ENCODE measurements around the gene NCAPG. TPM values are rescaled to one million over a fixed set of nuclear protein-coding genes. Genes with fewer than 3 reads are reported as not detected.
A peak's percentile ranks its signal among the peaks of the same experiment; 100 is the strongest.

The NCAPG gene
- total and polyA plus RNA-seq, 8 donors: 0.09 to 1.3 (median 0.30) TPM; not detected in 1

DNA sequence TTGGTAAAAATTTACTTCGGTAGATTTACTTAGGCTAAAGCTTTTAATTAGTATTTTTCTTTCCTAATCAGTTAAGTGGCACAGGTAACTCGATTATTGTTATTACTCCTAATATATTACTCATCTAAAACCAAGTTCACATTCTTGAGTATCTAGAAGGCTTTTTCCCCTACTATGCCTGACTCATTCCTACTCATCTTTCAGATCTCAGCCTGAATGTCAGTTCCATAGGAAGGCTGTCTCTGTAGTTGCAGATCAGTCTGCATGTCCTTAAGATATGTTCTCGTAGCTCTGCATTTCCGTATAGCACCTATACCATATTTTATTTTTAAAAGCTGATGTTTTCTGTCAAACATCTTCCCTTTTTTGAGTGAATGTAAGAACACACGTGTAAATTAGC lies 23.5 kb upstream of the NCAPG start:
- ATAC-seq (no peak), FAIRE-seq (no peak), DNase-seq (no peak)
- TF ChIP-seq, protein P1, sequence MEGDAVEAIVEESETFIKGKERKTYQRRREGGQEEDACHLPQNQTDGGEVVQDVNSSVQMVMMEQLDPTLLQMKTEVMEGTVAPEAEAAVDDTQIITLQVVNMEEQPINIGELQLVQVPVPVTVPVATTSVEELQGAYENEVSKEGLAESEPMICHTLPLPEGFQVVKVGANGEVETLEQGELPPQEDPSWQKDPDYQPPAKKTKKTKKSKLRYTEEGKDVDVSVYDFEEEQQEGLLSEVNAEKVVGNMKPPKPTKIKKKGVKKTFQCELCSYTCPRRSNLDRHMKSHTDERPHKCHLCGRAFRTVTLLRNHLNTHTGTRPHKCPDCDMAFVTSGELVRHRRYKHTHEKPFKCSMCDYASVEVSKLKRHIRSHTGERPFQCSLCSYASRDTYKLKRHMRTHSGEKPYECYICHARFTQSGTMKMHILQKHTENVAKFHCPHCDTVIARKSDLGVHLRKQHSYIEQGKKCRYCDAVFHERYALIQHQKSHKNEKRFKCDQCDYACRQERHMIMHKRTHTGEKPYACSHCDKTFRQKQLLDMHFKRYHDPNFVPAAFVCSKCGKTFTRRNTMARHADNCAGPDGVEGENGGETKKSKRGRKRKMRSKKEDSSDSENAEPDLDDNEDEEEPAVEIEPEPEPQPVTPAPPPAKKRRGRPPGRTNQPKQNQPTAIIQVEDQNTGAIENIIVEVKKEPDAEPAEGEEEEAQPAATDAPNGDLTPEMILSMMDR (IDR thresholded peaks at IDR 0.05): no peak
- Histone ChIP-seq H3K36me3 (no peaks in the 10 kb centered on the region), H3K27me3 (peaks cover 0 to 6% (median 0%) of the 10 kb centered on the region in 4 donors), H3K9me3 (no peaks in the 10 kb centered on the region), H3K4me1 (no peaks in the 10 kb centered on the region), H3K27ac (no peak overlapping the region), H3K4me3 (no peak overlapping the region)
- intact Hi-C loops (cut with DNase I): no loop called here
- 75 to 89% methylated on average over 5 of the region's 5 CpGs for WGBS, 2 donors

- Histone ChIP-seq H3K4me3 (no peak overlapping the region), H3K36me3 (no peaks in the 10 kb centered on the region), H3K9me3 (no peaks in the 10 kb centered on the region), H3K27me3 (no peaks in the 10 kb centered on the region), H3K27ac (no peak overlapping the region), H3K4me1 (no peaks in the 10 kb centered on the region)
- ATAC-seq (no peak), DNase-seq (no peak), FAIRE-seq (no peak)
- TF ChIP-seq, protein P1 (IDR thresholded peaks at IDR 0.05): no peak
- intact Hi-C loops (cut with DNase I): no loop called here
These were observed 21.8 kb upstream of the NCAPG start for GRCh38 chr4:17788956-17789355.

DNA sequence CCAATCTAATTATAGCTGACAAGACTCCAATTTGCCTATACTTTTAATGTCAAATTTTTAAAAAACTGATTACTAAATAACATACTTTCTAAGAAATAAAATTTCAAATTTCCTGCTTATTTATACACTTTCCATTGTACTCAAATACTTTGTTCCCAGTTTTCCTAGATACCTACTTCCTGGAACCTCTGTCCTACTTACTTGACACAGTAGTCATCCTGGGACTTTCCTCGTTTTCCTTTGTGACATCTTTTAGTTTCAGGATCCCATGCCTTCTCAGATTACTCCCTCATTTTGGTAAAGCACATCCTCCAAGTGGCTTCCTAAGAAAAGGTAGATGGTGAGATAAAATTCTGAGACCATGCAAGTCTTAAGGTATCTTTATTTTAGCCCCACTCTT lies 16.0 kb upstream of the NCAPG start:
- H3K4me1 ChIP-seq: no peaks in the 10 kb centered on the region
- ATAC-seq: no peak

GRCh38 chr4:17797808-17798207 lies 13.0 kb upstream of the NCAPG start:
- Histone ChIP-seq H3K4me1 (no peaks in the 10 kb centered on the region), H3K4me3 (no peak overlapping the region), H3K36me3 (peaks cover 0 to 8% (median 0%) of the 10 kb centered on the region in 3 donors), H3K27ac (no peak overlapping the region), H3K9me3 (no peaks in the 10 kb centered on the region), H3K27me3 (no peaks in the 10 kb centered on the region)
- intact Hi-C loops (cut with DNase I): no loop called here
- FAIRE-seq: no peak
- 92 to 100% methylated on average over 1 of the region's 1 CpG for WGBS, 2 donors
- TF ChIP-seq, protein P1 (IDR thresholded peaks at IDR 0.05): no peak
- no peak for ATAC-seq
- no peak for DNase-seq

More for the DNA sequence above, 16.0 kb upstream of the NCAPG start:
- no peak for FAIRE-seq
- no peak overlapping the region for H3K4me3 ChIP-seq
- intact Hi-C loops (cut with DNase I): no loop called here
- H3K27me3 ChIP-seq: no peaks in the 10 kb centered on the region
- no peak overlapping the region for H3K27ac ChIP-seq
- no peak for DNase-seq
- TF ChIP-seq, protein P1 (IDR thresholded peaks at IDR 0.05): no peak
- no peaks in the 10 kb centered on the region for H3K9me3 ChIP-seq
- WGBS, 2 donors: 76 to 86% methylated on average over 1 of the region's 1 CpG
- peaks cover 0 to 4% (median 0%) of the 10 kb centered on the region in 3 donors for H3K36me3 ChIP-seq

GRCh38 chr4:17805580-17806155 lies 5.1 kb upstream of the NCAPG start:
- Histone ChIP-seq H3K27me3 (no peaks in the 10 kb centered on the region), H3K27ac (no peak overlapping the region), H3K9me3 (no peaks in the 10 kb centered on the region), H3K4me1 (peaks cover 17 to 31% (median 22%) of the 10 kb centered on the region in 3 donors), H3K36me3 (peaks cover 0 to 22% (median 7%) of the 10 kb centered on the region in 3 donors), H3K4me3 (no peak overlapping the region)
- intact Hi-C loops (cut with DNase I): loop anchor here in 1 of 3 donors (10.0 kb wide), 1 partner anchor 251 kb away; no protein-coding TSS in a partner anchor
- TF ChIP-seq, protein P1 (IDR thresholded peaks at IDR 0.05): no peak
- WGBS, 2 donors: 75 to 80% methylated on average over 3 of the region's 3 CpGs
- no peak for ATAC-seq
- no peak for DNase-seq
- peak; percentile 5 for FAIRE-seq
